ENCODE data around the gene CDK5RAP2.

DNA sequence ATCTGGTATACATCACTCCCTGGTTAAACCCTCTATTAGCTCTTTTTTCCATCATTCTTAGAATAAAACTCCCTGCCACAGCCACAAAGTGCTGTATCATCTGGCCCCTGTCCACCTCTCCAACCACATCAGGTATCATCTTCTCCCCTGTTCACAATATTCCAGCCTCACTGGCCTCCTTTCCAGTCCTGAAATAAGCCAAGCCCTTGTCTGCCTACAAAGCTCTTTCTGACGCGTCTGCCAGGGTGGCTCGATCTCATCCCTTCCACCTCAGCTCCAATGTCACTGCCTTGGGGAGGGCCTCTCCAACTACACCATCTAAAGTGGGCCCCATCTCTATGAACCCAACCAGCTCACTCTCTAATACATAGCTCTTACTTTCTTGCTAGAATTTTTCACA lies 21.5 kb downstream of the CDK5RAP2 start:
- TF ChIP-seq POLR2A (IDR thresholded peaks at IDR 0.05) (no peak), POLR2AphosphoS5 (IDR thresholded peaks at IDR 0.05; ENCODE audit: insufficient read depth in 1 of 2, low read depth in 1 of 2) (no peak)

Measured in vagina (tissue), 2 donors.